ENCODE results near the gene RIN1.
A peak's percentile ranks its signal among the peaks of the same experiment; 100 is the strongest.
"Not testable (repeated sequence)": the region's sequence is repeated elsewhere in the genome, so short reads cannot be mapped to it uniquely, and the experiment has no call there.

RIN1 gene

DNA sequence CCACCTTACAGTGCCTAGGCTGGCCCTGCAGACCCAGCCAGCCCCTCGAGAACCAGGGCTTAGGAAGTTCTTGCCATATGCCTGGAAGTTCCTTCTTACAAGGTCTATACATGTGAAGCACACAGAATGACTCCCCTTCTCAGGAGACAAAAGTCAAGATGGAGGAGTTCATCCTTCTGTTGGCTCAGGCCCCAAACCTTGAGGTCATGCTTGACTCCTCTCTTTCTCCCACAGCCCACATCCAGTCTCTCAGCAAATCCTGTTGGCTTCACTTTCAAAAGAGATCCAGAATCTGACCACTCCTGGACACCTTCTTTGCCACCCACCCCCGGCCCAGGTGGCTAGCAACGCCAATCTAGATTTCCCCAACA, 17.6 kb downstream of the RIN1 start:
- no peak for DNase-seq (ENCODE audit: low read depth, low spot score)

DNA sequence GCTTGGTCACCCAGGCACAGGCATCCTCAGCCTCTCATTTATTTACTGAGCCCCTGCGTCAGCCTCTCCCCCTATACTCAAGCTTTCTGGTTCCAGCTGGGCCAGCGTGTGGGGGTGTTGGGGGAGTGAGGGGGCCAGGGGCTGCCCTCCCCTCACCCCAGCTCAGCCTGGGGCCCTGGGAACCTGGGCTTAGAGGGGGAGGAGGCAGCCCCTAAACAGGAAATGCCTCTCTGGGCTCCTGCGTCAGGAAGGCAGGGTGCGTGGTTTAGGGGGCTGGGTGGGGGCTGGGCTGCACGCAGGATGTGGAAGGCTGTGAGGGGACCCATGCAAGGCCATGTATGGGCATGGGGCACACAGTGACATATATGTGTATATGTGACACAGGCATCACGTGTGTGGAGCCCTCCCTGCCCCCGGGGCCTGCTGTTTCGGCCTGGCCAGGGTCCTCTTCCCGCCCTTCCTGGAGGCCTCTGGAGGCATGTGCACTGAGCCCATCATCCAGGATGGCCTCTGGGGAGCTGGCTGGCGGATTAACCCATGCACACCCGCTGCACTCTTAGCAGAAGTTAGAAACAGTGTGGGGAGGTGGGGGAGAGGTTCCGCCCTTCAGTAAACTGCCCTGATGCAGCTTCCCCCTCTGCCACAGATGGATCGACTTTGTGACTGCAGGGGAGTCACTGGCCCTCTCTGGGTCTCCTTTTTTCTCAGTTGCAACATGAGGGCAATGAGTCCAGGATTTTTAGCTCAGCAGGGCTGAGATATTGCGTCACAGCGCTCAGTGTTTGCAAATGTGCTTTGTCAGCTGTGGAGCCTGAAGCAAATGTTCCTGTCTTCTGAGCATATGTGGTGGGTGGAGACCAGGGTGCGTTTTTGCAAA, 18.3 kb downstream of the RIN1 start:
- DNase-seq (ENCODE audit: low read depth, low spot score) = no peak

DNA sequence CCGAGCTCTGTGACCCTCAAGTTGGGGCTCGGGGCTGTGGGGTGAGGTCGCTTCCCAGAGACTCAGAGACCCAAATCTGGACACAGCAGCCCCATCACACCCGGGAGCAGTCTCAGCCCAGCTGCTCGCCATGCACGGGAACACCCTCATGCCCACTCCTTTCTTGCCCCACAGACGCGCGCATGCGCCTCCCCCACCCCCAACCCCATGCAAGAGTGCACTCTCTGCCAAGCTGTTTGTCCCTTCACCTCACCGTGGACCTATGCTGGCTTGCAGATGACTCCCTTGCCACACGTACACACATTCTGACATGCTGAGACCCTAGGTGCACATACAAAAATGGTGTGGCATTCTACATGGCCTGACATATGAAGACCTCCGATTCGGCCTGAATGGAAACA, 18.9 kb downstream of the RIN1 start:
- no peak for DNase-seq (ENCODE audit: low read depth, low spot score)

DNA sequence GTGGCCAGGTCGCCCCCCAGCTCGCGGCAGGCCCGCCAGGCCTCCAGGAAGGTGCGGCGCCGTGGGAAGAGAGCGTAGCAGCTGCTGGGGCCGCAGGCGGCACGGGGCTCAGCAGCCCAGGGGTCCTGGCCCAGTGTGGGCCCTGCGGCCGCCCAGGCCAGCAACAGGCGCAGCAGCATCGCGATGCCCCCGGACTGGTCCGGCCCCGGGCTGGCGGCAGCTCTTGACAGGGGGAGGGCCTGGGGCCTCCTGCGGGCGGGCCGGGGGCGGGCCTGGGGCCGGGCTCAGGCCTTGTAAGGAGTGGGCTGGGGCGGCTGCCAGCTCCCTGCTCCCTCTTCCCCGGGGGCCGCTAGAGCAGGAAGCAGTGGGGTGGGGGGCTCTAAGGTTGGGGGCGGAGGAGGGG, 19.4 kb downstream of the RIN1 start, which contains the start of gene CD248:
TSS of gene CD248 (minus strand) at position 196 of the 403 bp plus-strand sequence. CDS start at position 179, 17 bp downstream.
- DNase-seq (ENCODE audit: low read depth, low spot score) = no peak

DNA sequence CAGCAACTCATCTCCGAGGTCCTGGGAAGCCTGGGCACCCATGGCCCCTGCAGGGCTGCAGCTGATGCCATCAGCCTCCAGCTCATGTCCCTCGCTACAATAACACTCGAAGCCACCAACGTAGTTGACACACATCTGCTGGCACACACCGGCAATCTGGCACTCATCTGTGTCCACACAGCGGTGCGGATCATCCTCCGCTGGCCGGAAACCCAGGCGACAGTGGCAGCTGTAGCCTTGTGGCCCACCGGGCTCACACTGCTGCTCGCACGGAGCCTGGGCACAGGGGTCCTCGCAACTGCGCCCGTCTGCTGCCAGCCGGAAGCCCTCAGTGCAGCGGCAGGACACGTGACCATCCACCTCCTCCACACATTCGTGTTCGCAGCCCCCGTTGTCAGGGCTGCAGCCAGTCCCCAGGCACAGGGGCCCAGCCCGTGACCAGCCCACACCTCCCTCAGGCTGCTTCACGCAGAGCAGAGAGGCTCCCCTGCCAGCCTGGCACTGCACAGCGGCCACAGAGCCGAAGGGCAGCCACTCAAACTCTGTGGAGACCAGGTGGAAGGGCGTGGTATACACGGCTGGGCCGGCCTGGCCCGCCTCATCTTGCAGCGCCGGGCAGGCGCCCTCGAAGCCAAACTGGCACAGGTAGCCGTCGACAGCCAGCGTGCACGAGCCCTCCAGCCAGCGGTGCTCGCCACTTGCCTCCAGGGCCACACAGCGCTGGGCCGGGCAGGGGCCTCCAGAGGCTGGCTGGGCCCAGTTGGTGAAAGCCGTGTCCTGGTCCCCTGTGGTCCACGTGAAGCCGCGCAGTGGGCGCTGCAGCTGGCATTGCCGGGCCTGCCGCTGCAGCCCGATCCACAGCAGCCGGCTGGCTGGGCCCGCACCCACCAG, 20.1 kb downstream of the RIN1 start:
- DNase-seq (ENCODE audit: low read depth, low spot score) = no peak

DNA sequence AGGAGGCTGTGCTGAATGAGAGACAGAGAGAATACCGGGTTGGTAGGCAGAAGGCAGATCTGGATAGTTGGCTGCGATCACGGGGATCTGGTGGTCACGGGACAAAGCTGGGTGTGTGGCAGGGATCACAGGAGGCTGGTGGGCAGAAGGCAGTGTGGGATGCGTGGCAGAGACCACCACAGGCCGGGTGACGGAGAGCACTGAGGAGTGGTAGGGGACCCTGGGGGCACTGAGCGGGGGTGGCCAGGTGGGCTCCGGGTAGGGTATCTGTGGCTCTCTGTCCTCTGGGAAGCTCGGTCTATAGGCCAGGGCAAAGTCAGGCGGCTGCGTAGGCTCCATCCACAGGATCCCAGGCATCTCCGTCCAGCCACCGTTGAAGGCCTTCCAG, 20.7 kb downstream of the RIN1 start:
- DNase-seq (ENCODE audit: low read depth, low spot score) = no peak

DNA sequence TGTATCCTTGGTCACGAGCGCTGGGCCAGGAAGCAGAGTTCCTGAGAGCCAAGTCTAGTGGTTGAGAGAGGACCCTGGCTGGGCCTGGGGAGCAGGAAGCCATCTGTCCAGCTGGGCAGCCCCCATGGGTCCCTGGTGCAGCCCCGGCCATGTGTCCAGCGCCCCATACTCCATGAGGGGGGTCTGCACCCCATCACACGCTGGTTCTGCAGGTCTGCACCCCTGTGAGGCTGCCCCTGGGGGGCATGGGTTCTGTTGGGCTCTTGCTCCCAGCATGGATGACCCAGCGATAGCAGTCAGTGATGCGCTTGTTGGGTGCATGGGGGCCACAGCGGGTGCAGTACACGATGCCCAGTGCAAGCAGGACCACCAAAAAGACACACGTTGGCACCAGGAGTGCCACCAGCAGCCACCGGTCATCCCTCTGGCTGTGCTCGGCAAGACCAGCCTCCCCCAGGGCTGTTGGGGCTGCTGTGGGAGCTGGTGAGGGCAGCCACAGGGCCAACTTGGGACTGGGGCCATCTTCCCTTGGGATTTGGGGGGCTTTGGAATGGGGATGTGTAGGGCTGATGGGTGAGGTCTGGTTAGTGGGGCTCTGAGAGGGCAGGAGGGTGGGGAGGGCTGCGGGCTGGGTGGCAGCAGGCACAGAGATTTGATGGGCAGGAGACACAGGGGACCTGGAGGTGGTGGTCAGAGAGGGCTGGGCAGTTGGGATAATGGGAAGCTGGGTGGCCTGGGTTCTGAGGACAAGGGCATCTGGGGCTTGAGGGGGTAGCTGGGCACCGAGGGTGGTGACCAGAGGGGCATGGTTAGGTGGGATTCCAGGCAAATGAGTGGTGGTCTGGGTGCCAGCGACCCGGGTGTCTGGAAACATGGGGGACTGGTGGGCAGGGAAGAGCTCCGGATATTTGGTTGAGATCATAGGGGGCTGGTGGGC, 21.4 kb downstream of the RIN1 start:
- DNase-seq (ENCODE audit: low read depth, low spot score) = no peak

DNA sequence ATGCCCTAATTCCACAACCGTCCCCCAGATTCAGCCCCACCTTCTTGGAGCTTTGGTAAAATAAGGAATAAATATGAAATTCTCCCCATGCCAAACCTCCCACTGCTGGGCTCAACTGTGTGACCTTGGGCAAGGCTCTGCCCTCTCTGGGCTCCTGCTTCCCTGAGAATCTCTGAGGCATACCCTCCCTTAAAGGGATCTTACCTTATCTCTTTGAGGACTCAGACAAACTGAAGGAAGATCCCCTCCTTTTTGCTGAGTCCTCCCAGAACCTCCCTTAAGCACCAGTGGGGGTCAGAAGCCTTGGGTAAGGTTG, 22.1 kb downstream of the RIN1 start:
- no peak for DNase-seq (ENCODE audit: low read depth, low spot score)

DNA sequence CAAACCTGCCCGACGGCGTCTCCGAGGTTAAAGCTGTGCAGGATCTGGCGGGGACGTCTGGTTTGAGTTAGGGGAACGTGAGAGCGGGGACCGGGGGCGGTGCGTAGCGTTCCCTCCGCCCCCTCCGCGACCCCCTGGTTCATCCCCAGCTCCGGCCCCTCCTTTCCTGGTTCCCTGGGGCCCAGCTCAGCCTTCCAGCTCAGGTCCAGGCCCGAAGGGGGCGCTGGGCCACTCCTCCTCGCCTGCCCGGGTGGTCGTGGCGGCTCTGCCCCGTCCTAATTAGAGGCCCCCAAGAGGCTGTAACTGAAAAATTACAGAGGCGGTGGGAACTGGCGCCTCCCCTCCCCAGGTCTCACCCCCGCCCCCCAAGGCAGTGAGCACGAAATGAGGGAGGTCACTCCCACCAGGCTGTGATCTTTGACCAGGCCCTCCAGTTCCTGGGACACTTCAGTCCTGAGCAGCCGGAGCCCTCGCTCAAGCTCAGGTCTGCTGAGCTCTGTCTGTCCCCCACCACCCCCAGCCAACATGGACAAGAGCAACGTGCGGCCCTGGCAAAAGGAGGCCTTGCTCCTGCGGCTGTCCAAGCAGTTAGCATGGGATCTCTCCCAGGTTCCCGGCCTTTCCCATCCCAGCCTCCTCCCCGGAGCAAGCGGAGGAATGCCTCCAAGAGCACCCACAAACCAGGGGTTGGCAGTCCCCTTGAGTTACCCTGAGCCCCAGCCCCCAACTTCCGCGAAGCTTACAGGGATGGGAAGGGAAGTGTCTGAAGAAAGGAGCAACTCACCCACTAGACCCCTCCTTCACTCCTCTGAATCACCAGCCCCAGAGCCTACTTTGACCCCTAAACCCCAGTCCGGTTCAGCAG, 22.7 kb downstream of the RIN1 start:
- no peak for DNase-seq (ENCODE audit: low read depth, low spot score)

DNA sequence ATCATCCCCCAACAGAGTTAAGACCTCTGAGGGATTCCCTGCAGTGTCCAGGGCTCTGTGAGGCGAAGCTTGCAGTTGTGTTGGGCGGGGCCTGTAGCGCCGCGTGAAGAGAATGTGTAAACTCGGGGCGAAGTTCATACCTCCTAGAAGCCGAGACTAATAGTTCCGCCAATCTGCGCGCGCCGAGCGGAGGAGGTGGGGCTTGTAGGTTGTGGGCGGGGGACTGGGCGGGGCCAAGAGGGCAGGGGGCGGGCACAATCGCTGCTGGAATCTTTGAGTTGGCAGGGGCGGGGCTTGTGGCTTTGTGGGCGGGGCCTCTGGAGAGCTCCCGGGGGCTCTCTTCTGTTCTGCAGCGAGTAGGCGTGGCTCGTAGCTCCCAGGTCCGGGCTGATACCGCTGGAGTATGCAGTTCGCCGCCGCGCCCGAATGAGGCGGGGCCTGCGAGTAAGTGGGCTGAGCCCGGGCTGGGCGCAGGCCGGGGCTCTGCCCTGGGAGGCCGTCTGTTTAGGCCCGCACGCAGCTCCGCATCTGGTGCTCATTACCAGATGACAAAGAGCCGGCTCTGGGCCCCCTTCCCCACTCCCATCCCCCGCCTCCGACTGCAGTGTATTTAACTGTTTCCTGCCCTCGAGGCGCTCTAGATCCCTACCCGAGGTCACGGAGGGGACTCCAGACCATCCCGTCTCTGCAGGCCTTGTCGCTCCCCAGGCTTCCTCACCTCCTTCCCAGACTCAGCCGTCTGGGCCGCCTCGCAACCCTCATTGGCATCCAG, 23.5 kb downstream of the RIN1 start:
- DNase-seq (ENCODE audit: low read depth, low spot score) = peak; percentile 99

DNA sequence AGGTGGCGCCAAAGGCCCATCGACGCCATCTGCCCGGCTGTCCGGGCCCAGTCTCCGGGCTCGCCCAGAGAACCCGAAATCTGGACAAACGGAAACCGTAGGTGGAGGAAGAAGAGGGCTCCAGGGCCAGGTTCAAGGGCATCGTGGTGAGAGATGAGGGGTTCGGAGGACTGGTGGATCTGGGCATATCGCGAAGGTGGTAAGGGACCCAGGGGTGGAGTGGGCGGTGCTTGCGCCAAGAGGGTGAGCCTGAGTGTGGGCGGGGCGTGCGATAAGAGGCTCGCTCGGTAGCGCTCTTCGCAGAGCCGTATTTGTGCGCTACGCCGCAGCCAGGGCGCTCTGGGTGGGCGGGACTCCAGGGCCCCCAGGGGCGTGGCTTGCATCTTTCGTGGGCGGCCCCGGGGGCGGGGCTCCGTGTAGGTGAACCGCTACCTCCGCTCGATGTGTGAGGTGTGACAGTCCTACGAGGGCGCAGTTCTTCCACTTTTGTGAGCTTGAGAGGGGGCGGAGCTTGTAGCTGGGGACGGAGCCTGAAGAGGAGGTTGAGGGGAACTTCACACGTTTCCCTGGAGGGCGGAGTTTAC, 24.2 kb downstream of the RIN1 start:
- DNase-seq (ENCODE audit: low read depth, low spot score) = peak; percentile 94

DNA sequence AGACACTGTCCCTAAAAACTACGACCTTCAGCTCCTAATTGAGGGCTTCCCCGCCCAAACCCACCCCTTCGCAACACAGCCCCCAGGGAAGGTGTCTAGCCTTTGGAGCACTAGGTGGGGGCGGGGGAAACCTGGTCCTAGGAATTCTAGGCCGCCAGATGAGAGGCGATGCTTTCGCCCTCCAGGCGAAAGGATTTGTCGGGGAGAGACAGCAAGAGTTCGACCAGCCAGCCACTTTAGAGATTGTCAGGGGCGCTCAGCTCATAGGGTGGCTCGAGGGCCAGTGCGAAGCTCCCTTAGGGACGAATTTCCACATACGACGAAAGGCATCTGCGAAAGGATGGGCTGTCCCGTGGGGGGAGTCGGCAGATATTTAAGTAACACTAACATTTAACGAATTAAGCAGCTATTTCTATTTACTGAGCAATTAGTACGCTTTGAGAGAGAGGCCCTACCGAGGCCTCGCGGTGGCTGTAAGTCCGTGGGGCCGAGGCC, 24.7 kb downstream of the RIN1 start:
- no peak for DNase-seq (ENCODE audit: low read depth, low spot score)

DNA sequence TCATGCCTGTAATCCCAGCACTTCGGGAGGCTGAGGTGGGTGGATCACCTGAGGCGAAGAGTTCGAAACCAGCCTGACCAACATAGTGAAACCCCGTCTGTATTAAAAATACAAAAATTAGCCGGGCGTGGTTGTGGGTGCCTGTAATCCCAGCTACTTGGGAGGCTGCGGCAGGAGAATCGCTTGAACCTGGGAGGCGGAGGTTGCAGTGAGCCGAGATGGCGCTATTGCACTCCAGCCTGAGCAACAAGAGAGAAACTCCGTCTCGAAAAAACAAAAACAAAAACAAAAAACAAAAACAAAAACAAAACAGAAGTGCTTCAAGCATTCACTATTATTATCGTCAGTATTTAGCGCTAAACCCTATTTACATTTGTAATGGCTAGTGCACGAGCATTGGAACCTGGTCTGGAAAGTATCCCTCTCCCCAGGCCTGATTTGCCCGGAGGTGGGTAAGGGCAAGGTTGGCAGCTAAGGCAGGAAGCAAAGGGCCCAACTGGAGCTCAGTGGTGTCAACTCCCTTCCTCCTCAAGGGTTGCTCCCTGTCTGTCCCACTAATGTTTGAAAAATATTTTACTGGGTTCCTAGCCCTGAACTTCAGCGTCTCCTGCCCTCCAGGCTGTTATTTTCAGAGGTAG, 25.3 kb downstream of the RIN1 start:
- not testable (repeated sequence) for DNase-seq (ENCODE audit: low read depth, low spot score)

DNA sequence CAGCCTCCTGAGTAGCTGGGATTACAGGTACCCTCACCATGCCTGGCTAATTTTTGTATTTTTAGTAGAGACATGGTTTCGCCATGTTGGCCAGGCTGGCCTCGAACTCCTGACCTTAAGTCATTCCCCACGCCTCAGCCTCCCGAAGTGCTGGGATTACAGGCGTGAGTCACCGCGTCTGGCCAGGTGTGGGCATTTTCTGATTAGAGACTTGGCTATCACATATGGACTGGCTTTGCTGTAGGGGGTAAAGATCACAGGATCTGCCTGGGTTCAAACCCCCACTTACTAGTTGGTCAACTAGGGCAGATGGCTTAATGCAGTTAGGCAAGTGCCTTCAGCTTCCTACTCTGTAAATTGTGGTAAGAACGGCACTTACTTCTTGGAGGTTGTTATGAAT, 25.9 kb downstream of the RIN1 start:
- DNase-seq (ENCODE audit: low read depth, low spot score) = no peak

DNA sequence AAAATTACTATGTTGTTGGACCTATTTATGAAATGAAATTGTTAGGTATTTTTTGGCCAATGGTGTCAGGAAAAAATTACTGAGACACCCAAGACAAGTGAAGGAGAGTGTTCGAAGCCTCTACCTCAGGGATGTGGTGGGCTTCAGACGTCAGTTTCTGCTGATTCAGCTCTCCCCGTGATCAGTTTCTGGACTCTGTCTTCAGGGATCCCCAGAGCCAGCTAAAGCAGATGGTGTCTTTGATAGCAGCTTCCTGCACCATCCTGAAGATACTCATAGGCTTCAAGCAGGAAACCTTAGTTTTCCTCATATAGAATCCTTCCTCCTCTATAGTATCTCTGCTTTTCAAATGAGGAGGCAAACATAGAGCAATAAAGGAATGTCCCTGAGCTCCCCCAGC, 26.8 kb downstream of the RIN1 start:
- no peak for DNase-seq (ENCODE audit: low read depth, low spot score)

DNA sequence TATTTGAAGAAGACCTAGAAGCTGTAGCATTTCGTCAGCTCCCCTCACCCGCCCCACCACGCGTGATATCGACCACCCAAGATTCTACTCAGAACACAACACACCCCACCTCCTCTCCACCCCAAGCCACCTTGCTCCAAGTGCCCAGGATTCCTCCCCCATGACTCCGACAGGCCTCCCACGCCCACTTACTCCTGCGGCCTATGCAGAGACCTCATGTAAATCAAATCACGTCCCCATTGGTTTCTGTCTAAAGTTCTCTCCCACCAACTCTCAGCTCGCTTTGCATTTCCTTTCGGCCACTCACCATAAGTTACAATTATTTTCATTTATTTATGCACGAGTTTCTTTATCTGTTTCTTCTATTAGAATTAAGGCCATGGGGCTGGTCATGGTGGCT, 33.6 kb downstream of the RIN1 start:
- no peak for DNase-seq (ENCODE audit: low read depth, low spot score)

DNA sequence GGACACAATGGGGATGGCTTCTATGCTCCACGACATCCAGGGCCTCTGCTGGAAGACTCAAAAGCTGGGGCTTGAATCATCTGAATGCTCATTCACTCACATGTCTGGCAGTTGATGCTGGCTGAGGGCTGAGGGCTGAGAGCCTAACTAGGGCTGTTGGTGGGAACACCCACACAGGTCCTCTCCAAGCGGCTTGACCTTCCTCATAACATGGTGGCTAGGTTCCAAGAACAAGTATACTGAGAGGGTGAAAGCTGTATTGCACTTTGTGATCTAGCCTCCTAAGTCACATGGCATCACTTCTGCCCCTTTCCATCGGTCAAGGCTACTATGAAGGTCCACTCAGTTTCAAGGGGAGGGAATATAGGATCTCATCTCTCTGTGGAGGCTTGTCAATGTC, 37.0 kb downstream of the RIN1 start:
- DNase-seq (ENCODE audit: low read depth, low spot score) = no peak

DNA sequence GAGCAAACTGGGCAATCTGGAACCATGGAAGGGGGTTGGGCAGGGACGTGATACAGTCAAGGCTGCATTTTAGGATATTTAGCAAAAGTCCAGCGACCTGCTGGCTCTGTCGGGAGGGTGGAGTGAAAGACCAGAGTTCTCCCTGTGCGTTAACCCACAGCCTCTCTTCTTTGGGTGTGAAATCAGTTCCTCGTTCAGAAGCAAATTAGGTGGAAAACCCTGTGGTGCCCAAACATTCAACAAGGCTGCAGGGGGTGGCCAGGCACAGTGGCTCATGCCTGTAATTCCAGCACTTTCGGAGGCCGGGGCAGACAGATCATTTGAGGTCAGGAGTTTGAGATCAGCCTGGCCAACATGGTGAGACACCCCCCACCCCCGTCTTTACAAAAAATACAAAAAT, 38.6 kb downstream of the RIN1 start:
- no peak for DNase-seq (ENCODE audit: low read depth, low spot score)

Data from smooth muscle cell of the brain vasculature (primary cell).